H9 (cell line): ENCODE results near the gene SLC2A9. TPM values are rescaled to one million over a fixed set of nuclear protein-coding genes. Genes with fewer than 3 reads are reported as not detected.

Experiments used
- DNase-seq: peaks from one replicate; pipeline ENCODE4 v3.0.0-alpha.2; 2017
- H2AFZ ChIP-seq: one replicate; pipeline ENCODE4 v1.6.1; 2013; ENCODE audit warnings: mild to moderate bottlenecking, low read length, control low read depth, moderate library complexity
- H2AK5ac ChIP-seq: 2 replicates; pipeline ENCODE4 v1.6.1; 2013; ENCODE audit warnings: low read length, control low read depth, mixed read lengths; ENCODE audit not compliant: insufficient read length
- H2BK120ac ChIP-seq: one replicate; pipeline ENCODE4 v1.6.1; 2013; ENCODE audit warnings: low read depth, mild to moderate bottlenecking, low read length, control low read depth, inconsistent platforms; ENCODE audit not compliant: poor library complexity, severe bottlenecking
- H2BK12ac ChIP-seq: 2 replicates; pipeline ENCODE4 v1.6.1; 2013; ENCODE audit warnings: low read length, control low read depth, mixed read lengths, low read depth; ENCODE audit not compliant: insufficient read length
- H2BK15ac ChIP-seq: 2 replicates; pipeline ENCODE4 v1.6.1; 2013; ENCODE audit warnings: low read depth, low read length, control low read depth
- H2BK20ac ChIP-seq: one replicate; pipeline ENCODE4 v1.6.1; 2013; ENCODE audit warnings: low read depth, mild to moderate bottlenecking, low read length, control low read depth, inconsistent platforms; ENCODE audit not compliant: poor library complexity, severe bottlenecking
- H2BK5ac ChIP-seq: 2 replicates; pipeline ENCODE4 v1.6.1; 2013; ENCODE audit warnings: low read length, control low read depth, mixed read lengths; ENCODE audit not compliant: insufficient read length
- H3K14ac ChIP-seq: 2 replicates; pipeline ENCODE4 v1.6.1; 2013; ENCODE audit warnings: low read length, control low read depth; ENCODE audit not compliant: insufficient read depth
- H3K18ac ChIP-seq: 2 replicates; pipeline ENCODE4 v1.6.1; 2013; ENCODE audit warnings: low read depth, mild to moderate bottlenecking, mixed read lengths, low read length, control low read depth; ENCODE audit not compliant: insufficient read length
- H3K23ac ChIP-seq: 2 replicates; pipeline ENCODE4 v1.6.1; 2013; ENCODE audit warnings: low read length, control low read depth, mixed read lengths, low read depth; ENCODE audit not compliant: insufficient read length
- H3K23me2 ChIP-seq: 2 replicates; pipeline ENCODE4 v1.6.1; 2013; ENCODE audit warnings: low read depth, mild to moderate bottlenecking, mixed read lengths, low read length, control low read depth; ENCODE audit not compliant: insufficient read length, poor library complexity, severe bottlenecking
- H3K27ac ChIP-seq: 2 replicates; pipeline ENCODE4 v1.5.1; 2013; ENCODE audit warnings: low read length, control low read depth, mixed read lengths, low read depth; ENCODE audit not compliant: insufficient read length
- H3K27me3 ChIP-seq: 2 replicates; pipeline ENCODE4 v1.6.1; 2013; ENCODE audit warnings: low read length, control low read depth, inconsistent platforms; ENCODE audit not compliant: insufficient read depth
- H3K4ac ChIP-seq: 2 replicates; pipeline ENCODE4 v1.6.1; 2013; ENCODE audit warnings: low read depth, mild to moderate bottlenecking, control low read depth, inconsistent platforms, low read length, moderate library complexity
- H3K4me1 ChIP-seq: 2 replicates; pipeline ENCODE4 v1.6.1; 2013; ENCODE audit warnings: low read length, control low read depth, inconsistent platforms; ENCODE audit not compliant: insufficient read depth
- H3K4me2 ChIP-seq: 2 replicates; pipeline ENCODE4 v1.6.1; 2013; ENCODE audit warnings: low read length, control low read depth, mixed read lengths; ENCODE audit not compliant: insufficient read length, insufficient read depth
- H3K56ac ChIP-seq: 2 replicates; pipeline ENCODE4 v1.6.1; 2013; ENCODE audit warnings: low read depth, mild to moderate bottlenecking, mixed read lengths, low read length, control low read depth; ENCODE audit not compliant: insufficient read length
- H3K79me1 ChIP-seq: 2 replicates; pipeline ENCODE4 v1.6.1; 2013; ENCODE audit warnings: low read depth, mild to moderate bottlenecking, moderate library complexity, low read length, control low read depth, inconsistent platforms; ENCODE audit not compliant: insufficient read depth, poor library complexity, severe bottlenecking
- H3K79me2 ChIP-seq: 2 replicates; pipeline ENCODE4 v1.6.1; 2013; ENCODE audit warnings: low read length, control low read depth, inconsistent platforms; ENCODE audit not compliant: insufficient read depth
- H3K9ac ChIP-seq: 2 replicates; pipeline ENCODE4 v1.6.1; 2013; ENCODE audit warnings: low read length, control low read depth, mixed read lengths; ENCODE audit not compliant: insufficient read length; ENCODE audit errors: extremely low read depth
- H3K9me3 ChIP-seq: one replicate; pipeline ENCODE4 v1.6.1; 2013; ENCODE audit warnings: low read depth, low read length, inconsistent platforms; ENCODE audit not compliant: control insufficient read depth
- H3T11ph ChIP-seq: one replicate; pipeline ENCODE4 v1.6.1; 2013; ENCODE audit warnings: mild to moderate bottlenecking, low read length, control low read depth, inconsistent platforms
- H4K20me1 ChIP-seq: one replicate; pipeline ENCODE4 v1.6.1; 2013; ENCODE audit not compliant: control insufficient read depth, insufficient read length, insufficient read depth
- H4K5ac ChIP-seq: 2 replicates; pipeline ENCODE4 v1.6.1; 2013; ENCODE audit warnings: low read depth, mild to moderate bottlenecking, mixed read lengths, low read length, control low read depth; ENCODE audit not compliant: insufficient read length
- H4K8ac ChIP-seq: replicated peaks from 2 replicates; pipeline ENCODE4 v1.6.1; 2013; ENCODE audit warnings: low read length, control low read depth, mixed read lengths, low read depth; ENCODE audit not compliant: insufficient read length
- H4K91ac ChIP-seq: 2 replicates; pipeline ENCODE4 v1.6.1; 2013; ENCODE audit warnings: low read depth, mild to moderate bottlenecking, moderate library complexity, mixed read lengths, low read length, control low read depth; ENCODE audit not compliant: insufficient read length
- H3K27ac Mint-ChIP-seq, 3 experiments: 2 replicates in 2 of 3; 3 replicates in 1 of 3; pipeline ENCODE4 v1.8.0; 2020 to 2021; ENCODE audit warnings: mixed read lengths in 3 of 3, mild to moderate bottlenecking in 1 of 3, moderate library complexity in 1 of 3
- H3K27me3 Mint-ChIP-seq: 2 replicates; pipeline ENCODE4 v1.8.0; 2021; ENCODE audit warnings: low read depth, mild to moderate bottlenecking, moderate library complexity, mixed read lengths
- H3K36me3 Mint-ChIP-seq, 3 experiments: 2 replicates in 2 of 3; 3 replicates in 1 of 3; pipeline ENCODE4 v1.8.0; 2020 to 2021; ENCODE audit warnings: low read depth in 3 of 3, mixed read lengths in 3 of 3; ENCODE audit not compliant: insufficient read depth in 1 of 3
- H3K4me1 Mint-ChIP-seq, 2 experiments: 2 replicates each; pipeline ENCODE4 v1.8.0; 2020; ENCODE audit warnings: mixed read lengths in 2 of 2
- H3K4me3 Mint-ChIP-seq, 2 experiments: 2 replicates in 1 of 2; 3 replicates in 1 of 2; pipeline ENCODE4 v1.8.0; 2020 to 2021; ENCODE audit warnings: mild to moderate bottlenecking in 2 of 2, mixed read lengths in 2 of 2, moderate library complexity in 1 of 2
- H3K9me3 Mint-ChIP-seq, 2 experiments: 2 replicates in 1 of 2; 3 replicates in 1 of 2; pipeline ENCODE4 v1.8.0; 2020; ENCODE audit warnings: mild to moderate bottlenecking in 2 of 2, mixed read lengths in 2 of 2, moderate library complexity in 1 of 2
- CTCF ChIP-seq: fragments of 200-600 bp; sonication (generic); conservative IDR thresholded peaks from 3 replicates; pipeline ENCODE4 v1.8.0; 2021; ENCODE audit warnings: antibody characterized with exemption, mild to moderate bottlenecking
- WGBS: extraction: QIAGEN DNeasy Blood & Tissue Kit; methylation state at CpG from one replicate; pipeline ENCODE4 v1.1.7; 2013; ENCODE audit warnings: missing lambda C conversion rate, low lambda C conversion rate, mixed read lengths; ENCODE audit not compliant: insufficient read length; ENCODE audit errors: extremely low coverage; 5-methylcytosine and 5-hydroxymethylcytosine counted together
- total RNA-seq: library from RNA; stranded (reverse); gene quantifications from 2 replicates; pipeline ENCODE4 v1.2.1, GENCODE V29; 2021

The SLC2A9 gene
- total RNA-seq, 1 experiment from 2014 or later = 0.79 TPM

GRCh38 chr4:10047967-10048366, 26.7 kb upstream of the SLC2A9 start:
- H3K27me3 ChIP-seq = no peaks in the 10 kb centered on the region
- Mint-ChIP-seq H3K27ac (peak overlapping the region in 1 of 3 experiments; percentile 27; a peak in 1 of 7 replicates), H3K4me1 (peaks cover 30 to 31% of the 10 kb centered on the region in 2 experiments), H3K4me3 (no peak overlapping the region), H3K36me3 (peaks cover 0 to 3% (median 0%) of the 10 kb centered on the region in 3 experiments; a peak in 1 of 7 replicates), H3K27me3 (peaks cover 4% of the 10 kb centered on the region; the same call in 1 of the 2 replicates), H3K9me3 (no peaks in the 10 kb centered on the region; a peak in 1 of 5 replicates)
- no peak overlapping the region for H3K14ac ChIP-seq
- H3K9me3 ChIP-seq = no peaks in the 10 kb centered on the region
- H2AK5ac ChIP-seq = no peak overlapping the region
- no peak overlapping the region for H3K27ac ChIP-seq
- H2BK12ac ChIP-seq = no peak overlapping the region
- no peak overlapping the region for H2BK15ac ChIP-seq
- no peak overlapping the region for H2BK20ac ChIP-seq
- H3K18ac ChIP-seq = no peak overlapping the region
- no peak overlapping the region for H4K8ac ChIP-seq
- H2BK120ac ChIP-seq = no peak overlapping the region
- H3K4me1 ChIP-seq = peaks cover 2% of the 10 kb centered on the region; the same call in 1 of the 2 replicates
- H3K23me2 ChIP-seq = no peaks in the 10 kb centered on the region
- no peak overlapping the region for H3K23ac ChIP-seq
- WGBS = no CpG with 5 or more reads among the region's 5 CpGs
- H2BK5ac ChIP-seq = no peak overlapping the region
- H2AFZ ChIP-seq = no peak overlapping the region
- no peaks in the 10 kb centered on the region for H4K20me1 ChIP-seq
- H3K4ac ChIP-seq = no peak overlapping the region
- no peak overlapping the region for H4K91ac ChIP-seq
- no peak overlapping the region for H3T11ph ChIP-seq
- no peak overlapping the region for H3K4me2 ChIP-seq
- no peak overlapping the region for H3K9ac ChIP-seq
- H3K56ac ChIP-seq = no peak overlapping the region
- no peak for DNase-seq
- H3K79me1 ChIP-seq = no peaks in the 10 kb centered on the region
- no peak overlapping the region for H4K5ac ChIP-seq
- TF ChIP-seq CTCF = no peak
- no peaks in the 10 kb centered on the region for H3K79me2 ChIP-seq
